ENCODE data around the gene NRGN.

DNA sequence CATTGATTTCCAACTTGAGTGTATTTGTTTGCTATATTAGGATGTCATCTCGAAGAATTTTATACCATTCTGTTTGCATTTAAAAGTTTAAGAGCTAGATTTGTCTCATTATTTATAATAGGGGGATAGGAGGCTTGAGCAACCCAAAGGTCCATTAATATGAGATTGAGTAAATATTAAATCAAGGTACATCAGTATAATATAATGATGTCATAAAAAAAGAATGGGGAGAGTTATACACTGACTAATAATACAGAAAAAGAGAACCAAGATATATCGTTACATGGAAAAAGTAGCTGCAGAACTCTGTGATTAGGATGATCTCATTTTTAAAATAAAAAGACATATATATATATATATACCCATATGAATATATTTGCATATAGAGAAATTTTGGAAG is 46.6 kb upstream of the NRGN start:
- TF ChIP-seq POLR2A (IDR thresholded peaks at IDR 0.05) (no peak), EP300 (IDR thresholded peaks at IDR 0.05) (no peak)
- TF ChIP-seq, protein P1, sequence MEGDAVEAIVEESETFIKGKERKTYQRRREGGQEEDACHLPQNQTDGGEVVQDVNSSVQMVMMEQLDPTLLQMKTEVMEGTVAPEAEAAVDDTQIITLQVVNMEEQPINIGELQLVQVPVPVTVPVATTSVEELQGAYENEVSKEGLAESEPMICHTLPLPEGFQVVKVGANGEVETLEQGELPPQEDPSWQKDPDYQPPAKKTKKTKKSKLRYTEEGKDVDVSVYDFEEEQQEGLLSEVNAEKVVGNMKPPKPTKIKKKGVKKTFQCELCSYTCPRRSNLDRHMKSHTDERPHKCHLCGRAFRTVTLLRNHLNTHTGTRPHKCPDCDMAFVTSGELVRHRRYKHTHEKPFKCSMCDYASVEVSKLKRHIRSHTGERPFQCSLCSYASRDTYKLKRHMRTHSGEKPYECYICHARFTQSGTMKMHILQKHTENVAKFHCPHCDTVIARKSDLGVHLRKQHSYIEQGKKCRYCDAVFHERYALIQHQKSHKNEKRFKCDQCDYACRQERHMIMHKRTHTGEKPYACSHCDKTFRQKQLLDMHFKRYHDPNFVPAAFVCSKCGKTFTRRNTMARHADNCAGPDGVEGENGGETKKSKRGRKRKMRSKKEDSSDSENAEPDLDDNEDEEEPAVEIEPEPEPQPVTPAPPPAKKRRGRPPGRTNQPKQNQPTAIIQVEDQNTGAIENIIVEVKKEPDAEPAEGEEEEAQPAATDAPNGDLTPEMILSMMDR (IDR thresholded peaks at IDR 0.05), result no peak

All from tibial nerve (tissue), 4 donors.